HG03196 (cell line): ENCODE results near the gene SOBP.

Experiments used
- ATAC-seq: cut with Tn5 transposase; IDR thresholded peaks from one replicate; pipeline ENCODE4 v1.9.1; 2021; ENCODE audit not compliant: unreplicated experiment

SOBP gene

DNA sequence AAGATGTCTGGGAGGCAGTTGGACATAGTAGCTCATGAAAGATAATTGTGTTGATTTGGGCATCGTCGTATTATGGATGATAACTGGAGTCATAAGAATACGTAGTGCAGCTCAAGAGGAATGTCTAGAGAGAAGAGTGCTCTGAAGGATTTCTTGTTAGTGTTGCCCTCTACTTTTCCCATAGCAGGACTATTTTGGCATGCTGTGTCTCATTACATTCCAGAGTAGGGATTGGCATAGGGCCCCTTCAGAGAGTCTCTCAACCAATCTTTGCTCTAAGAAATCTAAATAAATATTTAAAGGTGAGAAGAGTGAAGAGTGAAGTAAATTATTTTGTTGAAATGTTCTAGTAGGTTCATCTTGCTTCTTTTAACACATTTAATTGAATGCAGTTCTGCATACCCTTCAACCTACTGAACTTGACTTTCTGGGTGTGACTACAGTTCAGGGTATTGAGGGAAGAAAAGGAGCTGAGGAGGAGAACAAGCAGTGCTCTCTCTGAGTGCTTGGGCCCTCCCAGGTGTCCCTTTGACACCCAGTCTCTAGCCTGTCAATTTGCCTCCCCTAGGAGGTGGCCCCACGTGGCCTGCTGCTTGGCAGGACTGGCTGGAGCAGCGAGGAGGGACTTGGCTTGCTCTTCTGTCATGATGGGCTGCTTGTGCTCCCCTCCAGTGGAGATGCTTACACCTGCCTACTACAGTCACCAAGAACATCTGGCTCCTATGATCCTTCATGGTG lies 33.3 kb downstream of the SOBP start:
- ATAC-seq, result no peak

DNA sequence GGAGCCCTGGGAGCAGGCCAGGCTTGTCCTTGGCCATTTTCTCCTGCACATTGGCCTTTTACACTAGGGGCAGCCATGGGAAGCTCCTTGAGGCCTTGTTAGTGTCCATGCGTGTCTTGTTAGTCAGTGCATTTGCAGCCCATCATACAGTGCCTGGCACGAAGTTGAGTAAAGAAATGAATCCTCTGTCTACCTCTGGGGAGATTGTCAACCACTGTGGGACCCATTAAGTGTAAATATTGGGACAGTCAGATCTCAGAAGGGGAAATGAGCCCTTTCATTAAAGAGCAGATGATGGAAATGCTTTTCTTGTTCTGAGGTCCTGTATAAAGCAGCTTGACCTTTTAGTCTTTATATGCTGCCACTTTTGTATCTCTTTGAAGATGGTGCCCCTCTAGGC lies 33.9 kb downstream of the SOBP start:
- ATAC-seq, result no peak

DNA sequence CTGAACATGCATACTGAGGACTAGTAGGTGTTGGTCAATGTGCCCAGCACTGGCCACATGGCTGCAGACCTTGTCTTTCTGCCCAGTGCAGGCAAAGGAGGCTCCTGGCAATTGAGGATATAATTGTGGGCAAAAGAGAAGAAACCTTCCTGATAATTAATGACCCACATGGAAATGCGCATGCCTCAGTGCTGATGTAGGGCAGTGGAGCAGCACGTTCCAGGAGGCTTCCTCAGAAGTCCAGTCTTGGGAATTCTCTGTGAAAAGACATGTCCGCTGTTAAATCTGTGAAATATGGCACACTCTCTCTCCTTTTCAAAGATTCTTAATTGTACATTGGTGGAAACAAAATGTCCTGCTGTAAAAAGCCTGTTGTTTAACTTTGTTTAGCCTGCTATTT lies 34.7 kb downstream of the SOBP start:
- no peak for ATAC-seq

DNA sequence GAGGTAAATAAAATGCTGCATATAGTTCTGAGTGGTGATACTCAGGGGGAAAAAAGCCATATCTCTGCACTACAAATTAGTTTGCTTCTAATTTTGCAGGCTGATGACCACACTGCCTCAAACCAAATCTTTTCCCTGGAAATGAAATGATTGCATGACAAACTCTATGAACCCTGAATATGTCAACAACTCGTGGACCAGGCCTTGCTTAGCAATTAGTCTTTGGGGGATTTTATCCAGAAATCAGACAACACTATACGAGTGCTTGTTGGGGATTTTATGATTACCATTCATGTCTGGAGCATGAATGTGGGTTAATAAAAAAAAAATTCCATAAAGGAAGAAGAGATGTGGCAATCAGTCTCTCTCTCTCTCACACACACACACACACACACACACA lies 42.0 kb downstream of the SOBP start:
- no peak for ATAC-seq

- ATAC-seq, result no peak
Measured at GRCh38 chr6:107532706-107533105, 42.8 kb downstream of the SOBP start.

- ATAC-seq, result no peak
Measured at GRCh38 chr6:107533415-107534059, 43.6 kb downstream of the SOBP start.

- ATAC-seq, result no peak
Measured at GRCh38 chr6:107534571-107535141, 44.7 kb downstream of the SOBP start.

DNA sequence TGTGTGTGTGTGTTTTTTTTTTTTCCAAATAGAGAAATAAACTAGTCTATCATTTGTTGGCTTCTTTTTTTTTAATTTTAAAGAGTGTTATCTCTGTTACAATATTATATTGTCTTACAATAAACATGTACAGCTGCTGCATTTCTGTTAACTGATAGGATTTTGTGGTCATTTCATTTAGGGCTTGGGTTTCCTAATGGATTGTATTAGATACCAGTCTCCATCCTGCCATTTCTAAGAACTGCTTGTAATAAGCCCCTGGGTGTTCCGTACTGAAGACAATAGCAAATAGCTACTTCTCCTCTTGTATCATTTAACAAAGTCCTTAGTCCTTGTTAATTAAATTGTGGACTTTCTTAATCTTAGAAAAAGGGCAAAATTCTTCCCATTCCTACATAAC lies 45.7 kb downstream of the SOBP start:
- ATAC-seq, result no peak

DNA sequence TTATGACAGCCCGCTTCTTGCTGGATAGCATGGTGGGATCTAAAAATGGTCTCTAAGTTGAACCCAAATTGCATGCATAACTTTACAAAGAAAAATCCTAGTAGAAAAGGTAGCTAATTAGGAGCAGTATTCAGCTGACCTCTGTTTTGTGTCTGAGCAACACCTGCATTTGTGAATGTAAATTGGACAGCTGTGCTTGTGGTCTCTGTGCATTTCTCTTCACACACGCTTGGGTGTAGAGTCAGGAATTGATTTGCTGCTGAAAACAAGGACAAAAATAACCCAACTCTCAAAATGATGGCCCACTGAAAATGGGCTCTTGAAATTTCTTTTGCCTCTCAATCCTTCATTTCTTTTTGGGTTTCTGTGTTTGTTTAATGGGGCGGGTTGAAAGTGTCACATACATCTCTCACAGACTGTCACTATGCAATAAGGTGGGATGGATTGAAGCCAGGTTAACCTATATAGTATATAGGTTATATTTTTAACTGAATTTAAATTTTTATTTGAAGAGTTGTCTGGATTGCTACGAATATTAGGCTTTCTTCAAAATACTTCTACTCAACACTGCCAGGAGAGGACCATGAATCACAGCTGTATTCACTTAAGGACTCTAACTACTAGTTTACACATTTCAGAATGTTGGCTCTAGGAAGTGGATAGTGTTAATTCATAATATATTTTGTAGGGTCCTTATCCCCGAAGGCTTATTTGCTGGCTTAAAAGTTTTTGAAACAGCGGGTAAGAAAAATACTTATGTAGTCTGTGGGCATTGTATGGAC lies 46.5 kb downstream of the SOBP start:
- no peak for ATAC-seq

GRCh38 chr6:107537559-107537958 lies 47.6 kb downstream of the SOBP start:
- ATAC-seq, result no peak

GRCh38 chr6:107538856-107539387 lies 49.0 kb downstream of the SOBP start:
- no peak for ATAC-seq

DNA sequence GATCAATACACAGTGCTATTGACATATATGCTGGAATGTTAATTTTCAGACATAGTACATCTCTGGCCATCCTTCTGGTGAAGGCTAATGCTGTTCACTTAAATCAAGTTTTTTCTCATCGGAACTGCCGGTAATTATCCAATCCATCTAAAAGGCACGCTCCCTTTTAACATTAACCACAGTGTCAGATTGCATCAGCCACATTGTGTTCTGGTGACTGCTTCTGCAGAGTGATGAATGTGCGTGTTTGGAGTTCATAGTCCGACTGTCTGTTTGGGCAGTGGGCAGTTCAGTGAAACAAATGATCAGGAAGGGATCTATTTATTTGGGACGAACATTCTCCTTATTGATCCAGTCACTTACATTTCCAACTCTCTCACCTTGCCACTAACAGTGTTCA lies 49.5 kb downstream of the SOBP start:
- ATAC-seq, result no peak

GRCh38 chr6:107539849-107540464 lies 50.0 kb downstream of the SOBP start:
- ATAC-seq, result no peak

DNA sequence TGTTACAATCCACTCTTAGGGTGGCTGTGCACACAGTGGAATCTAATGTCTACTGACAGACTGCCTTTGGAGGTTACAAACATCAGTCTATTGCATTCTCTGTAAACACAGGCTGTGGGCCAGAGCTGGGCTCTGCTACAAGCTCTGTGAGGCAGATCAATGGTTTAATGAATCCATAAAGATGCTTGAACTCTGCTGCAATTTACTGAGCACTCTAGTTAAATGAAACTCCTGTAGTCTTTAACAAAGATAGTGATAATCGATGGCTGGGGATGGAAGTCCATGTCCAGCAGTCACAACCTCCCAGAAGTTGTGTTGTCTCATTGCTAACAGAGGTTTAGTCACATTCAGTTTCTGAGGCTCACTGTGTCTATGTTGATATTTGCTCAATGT lies 50.5 kb downstream of the SOBP start:
- ATAC-seq, result no peak

GRCh38 chr6:107542192-107542668 lies 52.3 kb downstream of the SOBP start:
- ATAC-seq, result no peak

- no peak for ATAC-seq
Measured at GRCh38 chr6:107543088-107543487, 53.2 kb downstream of the SOBP start.

DNA sequence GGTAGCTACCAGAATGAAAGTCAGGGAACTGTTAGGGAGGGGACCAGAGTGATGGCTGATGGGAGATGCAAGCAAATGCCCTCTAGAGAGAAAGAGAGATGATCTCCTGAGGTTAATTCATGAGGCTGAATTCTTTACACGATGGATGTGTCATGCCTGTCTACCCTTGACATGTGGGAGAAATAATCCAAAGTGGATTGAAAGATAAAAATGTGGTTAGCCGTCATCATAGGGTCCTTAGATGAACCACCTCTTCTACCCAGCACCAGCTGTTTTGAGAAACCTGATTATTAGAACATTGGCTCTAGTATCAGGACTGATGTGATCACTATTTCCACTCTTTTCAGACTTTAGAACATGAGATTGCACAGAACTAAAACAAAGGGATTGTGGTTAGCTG lies 53.6 kb downstream of the SOBP start:
- ATAC-seq, result no peak

- no peak for ATAC-seq
Measured at GRCh38 chr6:107545763-107546162, 55.8 kb downstream of the SOBP start.

- ATAC-seq, result no peak
Measured at GRCh38 chr6:107546691-107547450, 57.0 kb downstream of the SOBP start.

- no peak for ATAC-seq
Measured at GRCh38 chr6:107547451-107547840, 57.5 kb downstream of the SOBP start.
